ENCODE results near the gene LYRM4.

Gene LYRM4

DNA sequence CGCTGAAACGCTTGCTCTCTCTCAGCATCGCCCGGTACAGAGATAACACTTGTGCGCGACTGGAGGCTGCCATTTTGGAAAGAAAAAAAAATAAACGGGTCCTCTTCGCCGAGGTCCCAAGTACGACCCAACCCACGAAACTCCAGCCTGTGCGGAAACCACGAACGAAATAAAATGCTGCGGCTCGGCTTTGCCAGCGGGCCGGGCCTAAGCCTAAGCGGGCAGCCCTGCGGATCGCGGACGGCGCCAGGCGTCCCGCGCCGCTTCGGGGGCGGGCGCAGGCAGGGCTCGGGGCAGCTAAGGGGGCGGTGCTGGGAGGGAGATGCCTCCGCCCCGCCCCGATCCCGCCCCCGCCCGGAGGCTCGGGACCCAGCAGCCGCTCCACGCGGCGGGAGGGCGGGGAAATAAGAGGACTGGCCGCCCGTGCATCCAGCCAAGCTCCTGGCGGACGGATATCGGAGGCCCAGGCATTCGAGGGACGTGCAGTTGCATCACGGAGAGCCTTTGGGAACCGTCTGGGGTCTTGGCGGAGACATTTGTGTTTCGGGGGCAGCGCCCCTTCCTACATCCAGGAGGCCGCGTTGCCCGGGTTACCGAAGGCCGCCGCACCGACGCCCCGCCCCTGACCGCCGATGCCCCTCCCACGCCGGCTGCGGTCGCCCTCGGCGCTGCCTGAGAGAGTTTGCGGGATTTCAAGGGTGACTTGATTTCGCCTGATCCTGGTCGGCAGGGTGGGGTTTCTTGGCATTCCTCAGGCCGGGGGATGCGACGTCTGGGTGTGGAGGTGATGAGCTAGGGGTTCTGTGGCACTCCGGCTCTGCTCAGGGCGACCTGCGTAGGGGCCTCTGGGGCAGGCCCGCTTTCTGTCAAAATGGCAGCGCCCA lies at the start of gene LYRM4, which contains the start of gene FARS2:
Gene LYRM4 (minus strand): TSS at position 290 of the 884 bp plus-strand sequence. CDS start 217 bp downstream, at position 73.
Gene FARS2 (plus strand): TSS at position 853 of the 884 bp plus-strand sequence.
- DNase-seq: peak; percentile 89

DNA sequence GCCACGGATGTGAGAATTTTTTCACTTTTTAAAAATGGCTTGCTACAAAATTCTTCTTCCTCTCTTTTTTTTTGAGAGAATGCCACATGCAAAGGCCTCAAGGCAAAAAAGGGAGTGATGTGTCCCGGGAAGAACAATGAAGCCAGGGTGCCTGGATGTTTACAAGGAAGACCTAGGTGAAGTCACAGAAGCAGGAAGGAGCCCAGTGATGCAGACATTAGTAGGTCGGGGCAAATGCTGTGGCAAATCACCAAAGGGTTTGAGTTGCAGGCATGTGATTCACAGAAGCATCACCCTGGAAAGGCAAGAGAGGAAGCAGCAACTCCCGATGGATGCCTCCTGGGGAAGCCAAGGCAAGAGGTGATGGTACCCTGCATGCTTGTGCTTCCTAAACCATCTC lies 47.3 kb upstream of the LYRM4 start:
- DNase-seq: no peak

DNA sequence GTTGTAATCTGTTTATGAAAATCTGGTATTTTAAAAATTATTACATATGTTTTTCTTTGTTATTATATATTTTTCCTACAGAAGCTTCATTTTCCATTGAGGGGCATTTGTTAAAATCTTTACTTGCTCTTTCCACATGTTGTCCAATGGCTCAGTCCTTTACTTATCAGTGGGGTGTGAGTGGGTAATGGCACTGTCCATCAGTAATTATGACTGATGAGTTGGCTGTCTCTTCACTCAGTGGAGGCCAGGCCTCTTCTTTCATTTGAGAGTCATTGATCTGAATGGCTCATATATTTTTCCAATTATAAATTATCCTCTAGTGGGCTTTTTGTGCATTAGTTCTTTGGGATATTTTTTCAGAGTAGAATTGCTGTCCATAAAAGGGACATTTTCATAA lies 46.3 kb upstream of the LYRM4 start:
- no peak for DNase-seq

DNA sequence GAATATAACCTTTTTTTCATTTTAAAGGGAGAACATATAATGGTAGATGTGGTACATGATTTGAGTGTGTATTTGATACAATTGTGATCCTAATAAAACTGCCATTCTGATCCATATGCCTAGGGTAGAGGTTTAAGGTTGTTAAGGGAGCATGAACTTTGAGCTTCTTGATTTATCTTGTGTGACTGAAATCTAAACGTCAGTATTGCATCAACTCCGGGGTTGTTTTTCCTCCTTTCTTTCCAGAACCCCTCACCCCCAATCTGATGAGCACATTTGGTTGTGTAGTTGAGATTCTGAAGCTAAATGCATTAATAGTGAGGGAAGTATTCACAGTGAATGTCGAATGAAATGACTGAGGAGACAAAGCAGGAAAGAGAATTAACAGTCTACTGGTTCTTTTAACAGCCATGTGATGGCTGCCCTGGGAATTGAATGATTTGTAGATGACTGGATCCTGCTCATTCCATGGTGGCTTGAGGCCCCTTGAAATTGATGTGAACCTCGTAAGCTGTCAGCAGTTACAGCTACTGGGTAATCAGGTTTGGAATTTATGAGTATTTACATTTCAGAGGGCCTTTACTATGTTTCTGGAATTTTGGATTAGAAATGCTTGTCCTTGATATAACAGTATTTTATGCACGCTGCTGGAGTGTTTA lies 45.3 kb upstream of the LYRM4 start:
- no peak for DNase-seq

DNA sequence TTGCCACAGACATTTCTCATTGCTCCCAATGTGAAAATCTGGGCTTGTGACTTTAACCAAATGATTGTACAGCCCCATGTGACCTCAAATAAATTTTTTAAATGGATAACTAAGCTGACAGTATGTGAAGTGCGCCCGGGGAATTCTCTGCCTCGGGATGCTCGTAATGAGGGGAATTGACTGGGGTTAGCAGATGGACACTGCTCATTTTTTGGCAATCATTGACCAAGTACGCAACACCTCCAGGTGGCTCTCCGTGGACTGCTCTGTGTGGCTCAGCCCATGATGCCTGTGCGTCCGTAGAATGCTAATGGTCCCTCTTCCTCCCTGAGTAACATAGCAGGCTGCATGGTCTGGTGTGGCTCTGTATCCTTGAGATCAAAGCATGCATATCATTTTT lies 42.9 kb upstream of the LYRM4 start:
- DNase-seq: no peak

DNA sequence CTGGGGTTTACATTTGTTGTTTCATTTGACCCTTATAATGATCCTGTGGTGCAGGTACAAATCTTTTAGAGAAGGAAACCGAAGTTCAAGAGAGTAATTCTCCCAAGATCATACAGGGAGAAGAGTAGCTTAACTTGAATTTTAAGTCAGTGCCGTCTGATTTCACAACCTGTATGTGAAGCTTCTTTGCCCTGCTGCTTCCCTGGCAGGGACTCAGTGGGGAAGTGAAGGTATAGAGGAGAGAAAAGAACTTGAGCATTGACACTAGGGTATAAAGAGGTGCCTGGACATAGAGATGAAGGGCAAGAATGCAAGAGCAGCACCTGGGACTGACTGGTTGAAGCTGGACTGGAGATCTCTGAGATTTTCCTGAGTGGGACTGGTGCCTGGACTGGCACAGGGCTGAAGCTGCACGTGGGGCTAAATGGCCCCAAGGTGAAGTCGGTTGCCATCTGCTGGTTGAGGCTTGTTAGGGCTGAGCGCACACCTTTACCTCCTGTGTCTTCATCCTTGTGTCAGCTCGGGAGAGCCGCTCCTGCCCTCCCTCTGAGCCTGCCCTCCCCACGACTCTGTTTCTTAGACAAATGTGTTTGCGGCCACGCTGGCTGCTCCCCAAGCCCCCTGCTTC lies 42.4 kb upstream of the LYRM4 start:
- peak; percentile 83 for DNase-seq

DNA sequence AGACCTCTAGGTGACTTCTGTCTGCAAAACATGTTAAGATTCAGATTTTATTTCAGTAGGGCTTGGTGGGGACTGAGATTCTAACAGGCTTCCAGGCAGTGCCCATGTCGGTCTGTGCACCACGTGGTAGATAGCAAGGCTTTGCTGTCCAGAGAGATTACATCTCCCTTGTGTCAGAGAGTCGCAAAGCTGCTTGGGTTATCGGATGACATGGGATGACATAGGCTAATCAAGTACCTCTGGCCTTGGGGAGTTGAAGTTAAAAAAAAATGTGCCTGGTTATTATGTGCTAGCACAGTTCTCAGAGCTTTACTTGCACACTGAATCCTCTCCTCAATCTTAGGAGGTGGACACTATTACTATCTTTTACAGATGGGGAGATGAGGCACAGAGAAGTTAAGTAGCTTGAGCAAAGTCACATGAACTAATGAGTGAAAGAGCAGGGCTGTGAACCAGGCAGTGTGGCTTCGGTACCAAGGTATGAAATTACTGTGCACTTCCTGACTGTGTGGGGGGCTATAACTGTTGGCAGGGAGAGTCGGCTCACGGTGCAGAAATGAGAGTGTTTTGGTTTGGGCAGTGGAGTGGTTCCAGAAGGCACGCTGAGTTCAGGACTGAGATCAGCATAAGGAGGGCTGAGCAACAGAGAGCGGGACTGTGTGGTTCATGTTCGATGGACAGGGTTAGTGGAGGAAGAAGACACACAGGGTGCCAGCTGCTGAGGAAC lies 41.6 kb upstream of the LYRM4 start:
- peak; percentile 94 for DNase-seq

DNA sequence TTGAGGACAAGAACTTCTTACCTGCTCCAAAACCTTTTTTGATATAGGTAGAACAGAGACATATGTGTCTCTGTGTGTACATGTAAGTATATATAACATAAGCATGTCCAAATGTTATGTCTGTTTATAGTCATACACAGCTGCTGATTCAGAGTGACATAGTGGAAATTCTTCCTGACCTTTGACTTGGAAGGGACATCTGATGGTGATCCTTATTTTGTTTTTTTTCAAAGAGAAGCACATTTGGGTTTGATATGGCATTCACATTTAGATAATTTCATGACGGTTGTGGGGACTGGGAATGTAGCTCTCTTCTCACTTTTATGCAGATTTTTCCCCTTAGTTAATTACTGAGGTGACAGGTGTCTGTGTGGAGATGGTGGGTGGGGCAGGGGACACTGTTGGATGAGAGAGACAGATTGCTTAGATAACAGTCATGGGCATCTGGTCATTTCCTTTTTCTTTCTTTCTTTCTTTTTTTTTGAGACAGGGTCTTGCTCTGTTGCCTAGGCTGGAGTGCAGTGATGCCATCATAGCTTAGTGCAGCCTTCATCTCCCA lies 39.5 kb upstream of the LYRM4 start:
- no peak for DNase-seq

DNA sequence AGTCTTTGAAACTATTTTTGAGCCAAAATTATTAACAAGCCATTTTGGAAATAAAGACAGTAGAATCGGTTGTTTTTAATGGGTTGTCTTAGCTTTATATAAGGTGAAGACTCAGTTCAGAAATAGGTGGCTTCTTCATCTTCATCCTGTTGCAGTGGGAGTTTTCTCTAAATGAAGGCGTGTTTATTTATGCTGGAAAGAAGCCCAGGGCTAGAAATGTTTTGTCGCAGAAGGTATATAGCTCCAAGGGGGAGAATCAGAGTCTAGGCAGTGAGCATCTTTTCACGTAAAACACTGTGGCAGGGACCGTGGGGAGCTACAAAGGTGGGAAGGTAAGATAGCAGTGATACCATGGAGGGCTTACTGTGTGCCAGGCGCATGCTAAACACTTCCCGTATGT lies 34.9 kb upstream of the LYRM4 start:
- no peak for DNase-seq

DNA sequence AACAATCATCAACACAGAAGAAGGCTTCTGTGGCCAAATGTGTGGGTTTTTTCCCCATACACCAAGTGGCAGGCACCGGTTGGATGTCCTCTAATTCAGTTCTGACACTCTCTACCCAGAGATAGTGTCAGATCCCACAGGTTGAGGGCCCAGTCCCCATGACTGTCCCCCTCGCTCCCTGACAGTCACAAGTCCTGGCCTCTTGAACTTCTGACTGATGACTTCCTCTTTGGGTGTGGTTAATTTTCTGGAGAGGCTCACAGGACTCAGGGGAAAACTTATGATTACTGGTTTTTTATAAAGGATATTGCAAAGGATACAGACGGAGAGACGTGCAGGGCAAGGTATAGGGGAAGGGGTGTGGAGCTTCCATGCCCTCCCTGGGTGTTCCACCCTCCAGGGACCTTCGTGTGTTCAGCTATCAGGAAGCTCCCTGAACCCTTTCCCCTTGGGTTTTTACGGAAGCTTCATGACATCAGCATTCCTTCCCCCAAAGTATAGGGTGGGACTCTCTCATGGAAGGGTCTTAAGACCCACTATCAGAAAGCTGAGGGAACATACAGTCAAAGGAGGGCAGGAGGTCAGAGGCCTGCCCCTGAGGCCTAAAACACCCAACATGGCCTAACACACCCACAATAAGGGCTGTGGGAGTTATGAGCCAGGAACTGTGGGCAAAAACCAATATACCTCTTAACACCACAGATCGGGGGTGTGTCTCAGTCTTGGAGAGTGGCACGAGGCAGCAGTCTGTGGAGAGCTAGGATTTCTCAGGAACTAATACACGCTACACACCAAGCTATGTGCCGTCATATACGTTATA lies 33.9 kb upstream of the LYRM4 start:
- peak; percentile 48 for DNase-seq

DNA sequence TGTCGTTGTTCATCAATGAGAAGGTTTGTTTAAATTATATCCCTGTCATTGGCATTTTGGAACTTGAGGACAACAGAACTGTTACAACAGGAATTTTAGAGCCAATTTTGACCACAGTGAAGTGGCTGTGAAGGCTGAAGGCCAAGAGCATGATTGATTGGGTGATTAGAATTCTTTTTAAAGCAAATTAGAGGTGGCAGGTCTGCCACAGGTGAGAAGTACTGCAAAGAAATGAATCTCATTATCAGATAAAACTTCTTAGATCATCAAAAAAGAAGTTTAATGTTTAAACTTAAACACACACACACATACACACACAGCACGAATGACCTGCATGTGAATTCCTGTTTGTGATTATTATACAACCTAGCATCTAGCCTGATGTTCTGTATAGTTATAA lies 32.9 kb upstream of the LYRM4 start:
- DNase-seq: no peak

DNA sequence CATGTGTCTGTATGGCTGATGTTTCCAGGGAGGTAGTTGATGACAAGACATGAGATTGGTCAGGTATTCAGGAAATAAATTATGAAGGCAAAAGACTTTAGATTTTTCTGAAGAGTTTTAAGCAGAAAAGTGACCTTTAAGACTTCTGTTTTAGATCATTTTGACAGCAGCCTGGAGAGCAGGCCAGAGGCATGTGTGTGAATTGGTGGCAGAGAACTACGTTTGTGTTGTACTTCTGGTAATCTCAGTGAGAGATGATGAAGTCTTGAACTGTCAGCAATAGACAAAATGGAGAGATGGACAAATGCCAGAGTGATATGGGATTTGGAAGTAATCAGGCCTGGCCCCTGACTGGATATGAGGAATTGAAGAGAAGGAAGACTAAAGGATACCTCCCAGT lies 31.4 kb upstream of the LYRM4 start:
- DNase-seq: no peak

DNA sequence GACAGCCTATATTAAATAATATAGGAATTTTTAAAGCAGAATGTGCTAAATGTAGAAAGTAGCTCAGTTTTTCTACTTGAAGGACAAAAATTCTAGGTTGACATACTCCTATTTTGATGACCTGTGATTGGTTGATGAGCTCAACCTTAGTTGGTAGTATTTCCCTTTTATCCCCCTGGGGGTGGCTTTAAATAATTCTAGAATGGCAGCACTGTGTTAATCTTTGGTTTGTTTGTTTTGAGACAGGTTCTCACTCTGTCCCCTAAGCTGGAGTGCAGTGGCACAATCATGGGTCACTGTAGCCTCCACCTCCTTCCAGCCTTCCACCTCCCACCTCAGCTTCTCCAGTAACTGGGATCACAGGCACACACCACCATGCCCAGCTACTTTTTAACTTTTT lies 29.8 kb upstream of the LYRM4 start:
- no peak for DNase-seq

DNA sequence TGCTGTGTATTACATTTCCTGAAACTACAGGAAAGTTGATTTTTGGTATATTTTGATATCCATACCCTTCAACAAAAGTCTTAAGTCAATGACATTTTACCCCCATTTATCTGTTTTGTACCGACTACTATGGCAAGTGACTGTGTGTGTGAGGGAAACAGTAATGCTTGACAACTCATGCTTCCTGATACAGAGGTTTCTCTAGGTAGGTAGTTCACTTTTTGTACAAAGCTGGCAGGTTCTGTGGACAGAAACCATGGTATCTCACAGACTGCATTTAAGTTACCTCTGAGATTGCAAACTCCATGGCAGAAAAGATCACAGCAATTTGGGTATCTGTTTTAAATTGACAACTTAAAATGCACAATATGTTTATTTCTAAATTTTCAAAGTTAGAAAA lies 29.3 kb upstream of the LYRM4 start:
- DNase-seq: no peak

DNA sequence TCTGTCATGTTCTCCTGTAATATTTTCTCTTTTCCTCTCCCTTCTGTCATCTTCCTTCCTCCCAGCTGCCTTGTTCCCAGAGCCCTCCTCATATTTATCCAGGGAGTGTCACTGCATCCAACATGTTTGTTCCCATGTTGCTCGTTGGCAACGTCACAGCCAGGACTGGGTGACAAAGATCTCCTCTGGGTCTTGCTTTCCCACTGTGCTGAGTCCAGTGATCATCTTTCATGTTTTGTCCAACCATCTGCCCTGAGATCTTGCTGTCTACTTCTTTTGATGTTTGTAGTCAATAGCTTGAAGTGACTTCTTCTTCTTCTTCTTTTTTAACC lies 27.2 kb upstream of the LYRM4 start:
- no peak for DNase-seq

DNA sequence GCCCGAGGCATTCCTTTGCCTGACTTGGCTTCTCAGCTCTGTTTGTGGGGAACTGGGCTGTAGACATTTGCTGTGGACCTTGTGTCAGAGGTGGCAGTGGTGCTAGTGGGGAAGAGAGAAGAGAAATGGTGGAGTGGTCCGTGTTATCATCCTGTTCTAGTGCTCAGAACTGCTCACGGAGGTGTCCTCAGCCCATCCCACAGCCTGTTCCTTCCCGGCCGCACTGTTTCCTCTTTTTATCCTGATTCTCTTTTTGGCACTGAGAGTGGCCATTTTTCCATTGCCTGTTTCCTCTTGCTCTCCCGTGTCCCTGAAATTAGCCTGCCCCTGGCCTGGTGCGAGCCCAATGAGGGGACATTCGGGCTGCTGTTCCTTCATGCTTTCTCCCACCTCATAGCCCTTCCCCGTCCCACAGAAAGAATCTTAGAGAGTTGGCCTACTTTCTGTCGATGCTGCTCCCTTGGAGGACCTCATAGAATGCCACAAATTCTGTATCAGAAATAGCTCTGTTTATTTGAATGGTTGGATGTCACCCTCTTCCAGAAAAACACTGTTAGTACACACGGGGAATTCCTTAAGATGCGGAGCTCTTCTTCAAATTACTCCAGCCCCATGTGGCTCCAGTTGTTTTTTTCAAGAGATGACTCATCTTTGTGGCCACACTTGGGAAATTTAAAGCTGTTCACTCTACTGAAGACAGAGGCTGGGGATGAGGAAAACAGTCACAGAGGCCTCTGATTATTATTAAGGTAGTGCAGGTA lies 26.6 kb upstream of the LYRM4 start:
- no peak for DNase-seq

DNA sequence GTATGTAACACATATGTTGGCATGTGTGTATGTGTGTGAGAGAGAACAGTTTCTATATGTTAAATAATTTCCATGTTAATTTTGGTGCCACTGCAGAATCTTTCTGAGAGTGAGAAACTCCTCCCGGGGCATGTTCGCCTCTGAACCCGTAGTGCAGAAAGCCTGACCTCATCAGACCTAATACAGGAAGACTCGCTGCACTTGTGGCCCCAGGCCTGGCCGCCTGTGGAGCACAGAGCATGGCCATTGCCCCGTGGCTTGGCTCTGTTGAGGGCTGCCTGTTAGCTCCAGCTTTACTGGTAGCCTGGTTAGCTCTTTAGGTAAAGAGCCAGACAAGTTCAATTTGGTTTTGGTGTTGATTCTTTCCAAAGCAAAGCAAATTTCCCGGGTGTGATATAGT lies 26.0 kb upstream of the LYRM4 start:
- DNase-seq: no peak

DNA sequence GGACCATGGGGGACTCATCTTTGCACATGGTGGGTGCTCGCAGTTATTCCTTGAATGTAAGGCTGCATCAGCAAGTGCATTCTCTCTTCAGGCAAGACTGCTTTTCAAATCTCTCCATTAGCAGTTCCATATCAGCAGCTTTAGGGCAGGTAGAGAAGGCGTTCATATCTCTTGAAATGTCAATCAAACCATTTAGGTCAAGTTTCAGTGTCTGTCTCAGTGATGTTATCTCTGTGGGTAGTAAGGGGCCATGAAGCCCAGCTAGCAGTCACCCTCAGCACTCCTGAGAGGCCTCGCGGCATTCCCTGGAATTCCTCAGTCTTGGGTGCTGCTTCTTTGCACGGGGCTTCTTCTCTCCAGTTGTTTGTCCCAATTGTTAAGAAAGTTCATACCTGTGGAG lies 24.8 kb upstream of the LYRM4 start:
- no peak for DNase-seq

DNA sequence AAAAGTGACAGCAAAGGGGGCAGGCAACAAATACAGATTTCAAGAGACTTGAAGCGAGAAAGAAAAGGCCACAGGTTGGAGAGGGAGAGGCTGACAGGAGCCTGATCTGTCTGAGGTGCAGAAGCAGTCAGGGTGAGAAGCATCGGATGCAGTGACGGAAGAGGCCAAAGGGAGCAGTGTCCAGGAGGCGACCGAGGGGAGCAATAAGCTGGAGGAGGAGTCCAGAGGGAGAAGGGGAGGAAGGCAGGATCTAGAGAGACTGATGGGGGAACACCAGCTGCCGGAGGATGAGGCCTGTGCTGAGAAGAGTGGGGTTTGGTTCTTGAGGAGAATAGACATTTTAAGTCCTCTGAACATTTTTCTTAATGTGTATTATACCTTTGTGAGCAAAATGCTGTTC lies 24.3 kb upstream of the LYRM4 start:
- DNase-seq: no peak

DNA sequence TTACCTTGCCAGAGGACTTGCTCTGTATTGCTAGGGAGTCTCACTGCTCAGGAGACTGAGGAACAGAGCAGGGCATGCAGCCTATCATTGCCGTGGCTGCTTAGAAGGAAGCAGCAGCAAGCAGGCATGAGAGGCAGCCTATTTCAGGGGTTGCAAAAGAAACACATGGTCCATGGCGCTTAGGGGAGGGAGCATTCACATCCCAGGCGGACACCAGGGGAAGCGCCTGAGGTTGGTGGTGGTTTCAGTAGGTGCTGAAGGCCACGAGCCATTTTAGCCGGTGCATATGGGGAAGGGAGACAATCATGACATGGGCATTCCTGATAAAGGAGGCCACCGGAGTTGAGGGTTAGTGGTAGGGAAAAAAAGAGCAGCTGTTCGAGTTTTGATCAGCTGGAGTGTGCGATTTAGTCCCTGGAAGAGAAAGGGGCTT lies 21.5 kb upstream of the LYRM4 start:
- DNase-seq: no peak

DNA sequence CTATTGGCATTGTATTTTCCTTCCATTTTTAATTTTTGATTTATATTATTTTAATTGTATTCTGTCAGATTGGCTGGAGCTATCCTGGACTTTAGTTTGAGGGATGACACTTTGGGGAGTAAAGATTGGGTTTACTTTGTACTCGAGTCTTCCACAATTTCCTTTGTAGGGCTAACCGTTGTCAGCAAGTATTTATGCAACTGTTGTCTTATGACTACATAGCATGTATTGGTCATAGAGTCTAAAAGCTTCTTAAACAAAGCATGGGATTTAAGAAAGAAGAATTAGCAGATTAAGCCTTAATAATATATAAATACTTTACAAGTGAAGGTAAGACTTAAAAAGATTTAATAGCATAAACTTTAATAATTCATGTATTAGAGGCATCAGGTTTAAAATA lies 20.2 kb upstream of the LYRM4 start:
- DNase-seq: peak; percentile 60

Measured in activated CD4-positive, alpha-beta T cell treated with anti-CD3 and anti-CD28 coated beads, Interleukin-2, amount 50 U/mL, for 16 hours (primary cell).